Glutamatergic neuron (in vitro differentiated cells): ENCODE data around the gene HHIPL1. TPM values are rescaled to one million over a fixed set of nuclear protein-coding genes. Genes with fewer than 3 reads are reported as not detected.

Source experiments
- DNase-seq: peaks from one replicate; pipeline ENCODE4 v3.0.0; 2022
- H3K27ac Mint-ChIP-seq: one replicate; pipeline ENCODE4 v1.8.0; 2020; ENCODE audit warnings: mild to moderate bottlenecking, mixed read lengths, inconsistent platforms; ENCODE audit not compliant: unreplicated experiment
- H3K27me3 Mint-ChIP-seq: one replicate; pipeline ENCODE4 v1.8.0; 2020; ENCODE audit warnings: mild to moderate bottlenecking, moderate library complexity, mixed read lengths, inconsistent platforms; ENCODE audit not compliant: unreplicated experiment
- H3K36me3 Mint-ChIP-seq: one replicate; pipeline ENCODE4 v1.8.0; 2020; ENCODE audit warnings: mild to moderate bottlenecking, mixed read lengths, inconsistent platforms; ENCODE audit not compliant: unreplicated experiment
- H3K4me1 Mint-ChIP-seq: one replicate; pipeline ENCODE4 v1.8.0; 2020; ENCODE audit warnings: mild to moderate bottlenecking, low read depth, mixed read lengths, inconsistent platforms; ENCODE audit not compliant: unreplicated experiment
- H3K4me3 Mint-ChIP-seq: one replicate; pipeline ENCODE4 v1.8.0; 2020; ENCODE audit warnings: mild to moderate bottlenecking, mixed read lengths, inconsistent platforms; ENCODE audit not compliant: unreplicated experiment
- H3K9me3 Mint-ChIP-seq: one replicate; pipeline ENCODE4 v1.8.0; 2020; ENCODE audit warnings: mild to moderate bottlenecking, moderate library complexity, mixed read lengths, inconsistent platforms; ENCODE audit not compliant: unreplicated experiment
- CTCF ChIP-seq: fragments of 200-600 bp; sonication (generic); IDR thresholded peaks from one replicate; pipeline ENCODE4 v1.5.0; 2021; ENCODE audit not compliant: partially characterized antibody, unreplicated experiment
- total RNA-seq: library from RNA; stranded (reverse); fragmentation: NEBNext Ultra II Directional; extraction: Animal tissue kit (Norgen Biotek cat#: 25700); gene quantifications from one replicate; pipeline ENCODE4 v1.2.1, GENCODE V29; 2021; ENCODE audit not compliant: unreplicated experiment

Gene HHIPL1
- total RNA-seq, 1 donor from 2014 or later = 0.47 TPM

GRCh38 chr14:99672506-99673304 is 27.8 kb downstream of the HHIPL1 start:
- peaks cover 2% of the 10 kb centered on the region for H3K27me3 Mint-ChIP-seq
- no peaks in the 10 kb centered on the region for H3K4me1 Mint-ChIP-seq
- no peak for TF ChIP-seq CTCF
- no peaks in the 10 kb centered on the region for H3K36me3 Mint-ChIP-seq
- no peak overlapping the region for H3K4me3 Mint-ChIP-seq
- no peak for DNase-seq
- no peak overlapping the region for H3K27ac Mint-ChIP-seq
- no peaks in the 10 kb centered on the region for H3K9me3 Mint-ChIP-seq

GRCh38 chr14:99673305-99674063 is 28.6 kb downstream of the HHIPL1 start:
- H3K4me1 Mint-ChIP-seq = no peaks in the 10 kb centered on the region
- H3K36me3 Mint-ChIP-seq = no peaks in the 10 kb centered on the region
- H3K27ac Mint-ChIP-seq = no peak overlapping the region
- no peak overlapping the region for H3K4me3 Mint-ChIP-seq
- peaks cover 2% of the 10 kb centered on the region for H3K27me3 Mint-ChIP-seq
- no peak for DNase-seq
- H3K9me3 Mint-ChIP-seq = peaks cover 4% of the 10 kb centered on the region
- TF ChIP-seq CTCF = no peak

- Mint-ChIP-seq H3K9me3 (peaks cover 4% of the 10 kb centered on the region), H3K27ac (no peak overlapping the region), H3K36me3 (no peaks in the 10 kb centered on the region), H3K4me3 (no peak overlapping the region), H3K27me3 (no peaks in the 10 kb centered on the region), H3K4me1 (no peaks in the 10 kb centered on the region)
- DNase-seq = no peak
- TF ChIP-seq CTCF = no peak
Observed at GRCh38 chr14:99674064-99674650, 29.2 kb downstream of the HHIPL1 start.

- DNase-seq = no peak
- no peaks in the 10 kb centered on the region for H3K27me3 Mint-ChIP-seq
- H3K9me3 Mint-ChIP-seq = peaks cover 4% of the 10 kb centered on the region
- H3K27ac Mint-ChIP-seq = no peak overlapping the region
- no peaks in the 10 kb centered on the region for H3K4me1 Mint-ChIP-seq
- no peak for TF ChIP-seq CTCF
- no peaks in the 10 kb centered on the region for H3K36me3 Mint-ChIP-seq
- no peak overlapping the region for H3K4me3 Mint-ChIP-seq
Observed at GRCh38 chr14:99674776-99675381, 29.9 kb downstream of the HHIPL1 start.
